HG03064 (cell line): ENCODE measurements around the gene FASTK.
"Not testable (repeated sequence)": the region's sequence is repeated elsewhere in the genome, so short reads cannot be mapped to it uniquely, and the experiment has no call there.

Experiments used
- ATAC-seq: cut with Tn5 transposase; IDR thresholded peaks from one replicate; pipeline ENCODE4 v1.9.1; 2021; ENCODE audit warnings: low read depth; ENCODE audit not compliant: unreplicated experiment

FASTK gene

DNA sequence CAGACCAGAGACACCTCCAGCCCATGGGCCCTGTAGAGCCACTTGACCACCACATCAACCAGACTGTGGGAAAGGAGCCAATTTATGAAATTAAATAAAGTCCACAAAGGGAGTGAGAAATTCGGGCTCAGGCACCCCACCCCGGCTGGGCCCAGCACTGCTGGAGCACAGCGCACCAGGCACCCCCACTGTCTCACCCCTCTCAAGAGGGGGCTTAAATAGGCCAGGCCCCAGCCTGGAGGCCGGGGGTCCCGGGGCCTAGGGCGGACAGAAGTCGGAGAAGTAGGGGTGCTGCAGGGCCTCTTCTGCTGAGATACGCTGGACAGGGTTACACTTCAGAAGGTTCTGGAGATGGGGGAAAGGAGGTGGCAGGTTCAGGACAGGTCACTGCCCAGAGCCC, 26.9 kb downstream of the FASTK start:
- ATAC-seq: no peak

DNA sequence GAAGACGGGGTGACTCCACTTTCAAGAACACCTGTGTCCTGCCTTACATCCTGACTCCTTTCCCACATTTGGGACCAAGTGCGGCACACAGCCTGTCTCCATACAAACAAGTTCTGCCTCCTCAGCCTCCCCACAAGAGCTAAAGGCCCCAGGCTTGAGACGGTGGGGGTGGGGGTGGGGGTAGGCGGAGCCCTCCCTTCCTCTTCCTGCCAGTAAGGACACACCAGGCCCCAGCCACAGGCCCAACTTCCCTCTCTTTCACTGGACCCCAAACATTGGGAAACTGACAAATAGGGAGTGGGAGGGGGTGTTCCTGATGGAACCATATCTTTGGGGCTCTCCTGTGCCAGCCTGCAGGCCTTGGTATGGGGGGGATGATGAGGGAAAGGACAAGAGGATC, 27.5 kb downstream of the FASTK start:
- ATAC-seq: no peak

DNA sequence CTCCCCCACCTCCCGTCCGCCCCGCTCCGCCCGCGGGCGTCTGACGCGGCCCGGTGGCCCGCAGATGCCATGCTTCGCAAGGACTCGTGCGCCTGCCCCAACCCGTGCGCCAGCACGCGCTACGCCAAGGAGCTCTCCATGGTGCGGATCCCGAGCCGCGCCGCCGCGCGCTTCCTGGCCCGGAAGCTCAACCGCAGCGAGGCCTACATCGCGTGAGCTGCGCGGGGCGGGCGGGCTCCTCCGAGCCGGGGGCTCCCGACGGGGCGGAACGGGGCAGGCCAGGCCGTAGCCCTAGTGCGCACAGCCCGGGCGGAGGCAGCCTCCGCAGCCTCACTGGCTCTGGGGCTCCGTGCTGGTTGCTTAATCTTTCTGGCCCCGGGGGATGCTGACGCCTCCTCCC, 29.5 kb downstream of the FASTK start:
- ATAC-seq: no peak

DNA sequence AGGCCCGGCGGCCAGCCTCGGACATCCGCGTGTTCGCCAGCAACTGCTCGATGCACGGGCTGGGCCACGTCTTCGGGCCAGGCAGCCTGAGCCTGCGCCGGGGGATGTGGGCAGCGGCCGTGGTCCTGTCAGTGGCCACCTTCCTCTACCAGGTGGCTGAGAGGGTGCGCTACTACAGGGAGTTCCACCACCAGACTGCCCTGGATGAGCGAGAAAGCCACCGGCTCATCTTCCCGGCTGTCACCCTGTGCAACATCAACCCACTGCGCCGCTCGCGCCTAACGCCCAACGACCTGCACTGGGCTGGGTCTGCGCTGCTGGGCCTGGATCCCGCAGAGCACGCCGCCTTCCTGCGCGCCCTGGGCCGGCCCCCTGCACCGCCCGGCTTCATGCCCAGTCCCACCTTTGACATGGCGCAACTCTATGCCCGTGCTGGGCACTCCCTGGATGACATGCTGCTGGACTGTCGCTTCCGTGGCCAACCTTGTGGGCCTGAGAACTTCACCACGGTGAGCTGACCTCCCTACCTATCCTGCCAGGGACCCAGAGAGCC, 31.6 kb downstream of the FASTK start:
- ATAC-seq: no peak

DNA sequence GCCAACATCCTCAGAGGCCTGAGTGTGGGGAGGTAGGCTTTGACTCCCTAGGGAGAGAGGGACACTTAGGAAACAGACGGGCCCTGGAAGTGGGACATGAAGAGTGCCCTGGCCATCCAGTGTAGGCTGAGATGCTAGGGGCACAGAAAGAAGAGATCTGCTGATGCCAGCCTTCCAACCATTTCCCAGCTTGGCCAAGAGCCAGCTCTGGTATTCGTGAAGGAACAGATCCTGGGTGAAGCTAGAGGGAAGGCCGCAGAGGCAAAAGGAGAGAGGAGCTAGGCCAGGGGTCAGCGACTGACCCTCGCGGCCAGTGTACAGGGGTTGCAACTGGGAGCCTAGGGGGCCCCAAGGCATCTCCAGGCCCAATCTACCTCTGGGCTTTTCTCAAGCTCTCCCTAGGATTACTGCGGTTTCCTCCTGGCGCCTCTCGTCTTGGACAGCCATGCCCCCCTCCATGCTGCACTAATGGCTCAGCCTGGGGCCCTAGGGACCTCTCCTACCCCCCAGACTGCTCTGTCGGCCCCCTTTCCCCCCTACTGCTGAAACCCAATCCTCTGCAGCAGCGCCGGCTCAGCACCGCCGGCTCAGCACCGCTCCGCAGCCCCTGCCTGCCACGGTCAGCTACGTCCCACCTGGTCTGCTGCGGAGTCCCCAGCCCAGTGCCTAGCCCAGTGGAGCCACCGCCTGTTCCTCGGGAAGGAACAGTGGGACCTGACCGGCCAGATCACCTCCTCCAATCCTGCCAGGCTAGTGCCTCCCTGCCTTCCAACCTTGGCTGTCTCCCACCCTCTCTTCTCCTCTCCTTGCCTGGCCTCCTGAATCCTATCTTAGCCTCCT, 32.4 kb downstream of the FASTK start, which contains the start of gene ASIC3:
ASIC3 (plus strand) TSS at position 556 of the 840 bp plus-strand sequence. CDS start 355 bp downstream, outside the sequence.
- no peak for ATAC-seq

DNA sequence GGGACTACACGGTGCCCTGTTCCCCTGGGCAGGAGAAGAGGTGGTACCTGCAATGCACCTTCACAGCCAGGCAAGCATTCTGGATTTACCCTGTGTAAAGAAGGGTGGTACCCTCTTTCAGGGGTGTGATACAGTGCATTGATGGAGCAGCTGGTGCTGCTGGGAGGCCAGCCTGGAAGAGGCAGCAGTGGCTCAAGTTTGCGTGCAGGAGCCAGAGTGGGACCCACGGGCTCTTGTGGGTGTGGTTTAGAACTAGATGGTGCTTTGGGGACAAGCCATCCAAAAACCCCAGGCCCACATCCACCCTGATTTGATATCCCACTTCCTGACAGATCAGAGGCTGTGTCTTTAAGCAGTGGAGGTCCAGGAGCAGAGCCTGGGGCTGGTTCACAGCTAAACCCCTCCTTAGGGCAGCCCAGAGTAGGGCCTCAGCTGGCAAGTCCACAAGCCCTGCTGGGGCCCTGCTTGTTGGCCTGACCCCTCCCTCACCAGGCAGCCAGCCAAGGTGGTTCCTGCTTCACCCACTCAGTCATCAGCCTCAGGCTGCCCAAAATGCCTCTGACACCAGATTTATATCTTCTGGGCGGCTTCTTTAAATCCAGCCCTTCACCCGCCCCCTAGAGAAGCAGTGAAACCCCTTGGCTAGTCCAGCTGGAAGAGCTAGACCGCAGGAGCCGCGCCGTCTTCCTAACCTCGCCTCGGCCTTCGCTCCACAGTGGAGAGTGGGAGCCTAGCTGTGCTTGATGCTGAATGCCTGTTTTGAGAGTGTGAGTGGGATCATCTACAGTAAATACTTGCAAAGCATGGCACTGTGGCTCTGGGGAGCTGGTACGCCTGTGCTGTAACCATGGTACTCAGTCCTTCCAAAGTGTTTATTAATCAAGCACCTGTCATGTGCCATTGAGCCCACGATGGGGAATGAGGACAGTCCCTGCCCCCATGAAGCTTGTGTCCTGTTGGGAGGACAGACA, 33.7 kb downstream of the FASTK start:
- no peak for ATAC-seq

DNA sequence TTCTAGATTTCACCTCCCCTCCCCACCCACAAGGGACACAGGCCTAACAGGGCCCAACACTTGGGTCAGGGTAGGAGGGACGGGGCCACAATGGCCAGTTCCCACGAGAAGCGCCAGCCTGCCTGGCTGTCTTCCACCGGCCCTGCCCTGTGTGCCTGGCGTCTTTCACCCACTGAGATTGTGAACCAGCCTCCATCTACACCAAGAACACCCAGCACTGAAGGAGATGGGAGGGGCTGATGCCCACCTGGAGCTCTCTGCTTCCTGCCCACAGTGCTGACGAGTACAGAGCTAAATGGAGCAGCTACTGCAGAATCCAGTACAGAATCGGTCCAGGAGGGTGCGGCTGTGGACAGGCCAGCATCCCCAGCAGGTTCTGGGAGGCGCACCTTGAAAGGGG, 34.6 kb downstream of the FASTK start:
- no peak for ATAC-seq

DNA sequence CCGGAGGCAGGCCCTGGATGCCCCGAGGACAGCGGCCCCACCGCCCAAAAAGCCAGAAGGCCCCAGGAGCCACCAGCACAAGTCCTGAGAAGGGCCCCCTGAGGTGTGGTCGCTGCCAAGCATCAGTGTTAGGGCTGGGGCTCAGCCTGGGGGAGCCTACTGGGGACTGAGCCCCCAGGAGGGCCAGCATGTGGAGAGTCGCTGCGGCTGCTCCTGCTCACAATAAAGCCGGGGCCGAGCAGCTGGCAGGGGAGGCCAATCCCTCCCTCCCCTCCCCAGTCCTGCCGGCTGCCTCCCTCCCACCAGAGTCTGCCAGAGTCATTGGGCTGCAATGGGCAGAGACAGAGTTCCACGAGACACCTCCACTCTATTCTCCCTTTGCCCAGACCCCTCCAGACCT, 35.3 kb downstream of the FASTK start:
- no peak for ATAC-seq

DNA sequence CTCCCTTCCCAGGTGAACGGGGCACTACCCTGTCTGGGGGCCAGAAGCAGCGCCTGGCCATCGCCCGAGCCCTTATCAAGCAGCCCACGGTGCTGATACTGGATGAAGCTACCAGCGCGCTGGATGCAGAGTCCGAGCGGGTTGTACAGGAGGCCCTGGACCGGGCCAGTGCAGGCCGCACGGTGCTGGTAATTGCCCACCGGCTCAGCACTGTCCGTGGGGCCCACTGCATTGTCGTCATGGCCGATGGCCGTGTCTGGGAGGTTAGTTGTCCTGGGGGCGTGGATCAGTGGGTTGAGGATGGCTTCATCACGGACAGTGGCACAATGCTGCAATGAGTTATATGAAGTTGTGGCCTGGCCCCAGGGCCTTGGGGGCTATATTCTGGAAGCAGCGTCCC, 36.6 kb downstream of the FASTK start:
- no peak for ATAC-seq

DNA sequence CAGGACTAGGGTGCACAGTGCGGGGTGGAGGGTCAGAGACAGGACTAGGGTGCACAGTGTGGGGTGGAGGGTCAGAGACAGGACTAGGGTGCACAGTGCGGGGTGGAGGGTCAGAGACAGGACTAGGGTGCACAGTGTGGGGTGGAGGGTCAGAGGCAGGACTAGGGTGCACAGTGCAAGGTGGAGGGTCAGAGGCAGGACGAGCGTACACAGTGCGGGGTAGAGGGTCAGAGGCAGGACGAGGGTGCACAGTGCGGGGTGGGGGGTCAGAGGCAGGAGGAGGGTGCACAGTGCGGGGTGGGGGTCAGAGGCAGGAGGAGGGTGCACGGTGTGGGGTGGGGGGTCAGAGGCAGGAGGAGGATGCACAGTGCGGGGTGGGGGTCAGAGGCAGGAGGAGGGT, 37.2 kb downstream of the FASTK start:
- not testable (repeated sequence) for ATAC-seq

DNA sequence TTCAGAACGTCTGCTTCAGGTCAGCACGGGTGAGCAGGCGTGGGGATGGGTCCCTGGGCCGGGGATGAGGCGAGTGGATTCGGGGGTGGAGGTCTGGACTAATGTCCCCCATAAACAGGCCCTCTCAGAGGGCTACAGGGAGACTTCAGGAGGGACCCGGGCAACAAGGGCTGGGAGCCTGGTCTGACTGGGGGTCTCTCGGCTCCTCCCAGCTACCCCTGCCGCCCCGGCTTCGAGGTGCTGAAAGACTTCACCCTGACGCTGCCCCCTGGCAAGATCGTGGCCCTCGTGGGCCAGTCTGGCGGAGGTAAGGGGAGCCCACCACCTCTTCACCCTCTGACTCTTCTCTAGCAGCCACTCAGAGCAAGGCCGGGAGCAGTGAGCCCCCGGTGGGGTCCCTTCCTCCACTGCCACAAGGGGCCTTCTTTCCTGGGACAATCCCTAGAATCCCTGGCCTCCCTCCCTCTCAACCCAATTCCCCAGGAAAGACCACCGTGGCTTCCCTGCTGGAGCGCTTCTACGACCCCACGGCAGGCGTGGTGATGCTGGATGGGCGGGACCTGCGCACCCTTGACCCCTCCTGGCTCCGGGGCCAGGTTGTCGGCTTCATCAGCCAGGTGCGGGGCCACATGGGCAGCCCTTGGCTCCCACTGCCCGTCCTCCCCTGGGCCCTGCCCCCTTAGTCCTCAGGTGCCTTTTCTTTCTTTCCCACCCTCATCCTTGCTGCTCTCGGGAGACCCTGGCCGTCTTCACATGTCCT, 39.8 kb downstream of the FASTK start:
- no peak for ATAC-seq

DNA sequence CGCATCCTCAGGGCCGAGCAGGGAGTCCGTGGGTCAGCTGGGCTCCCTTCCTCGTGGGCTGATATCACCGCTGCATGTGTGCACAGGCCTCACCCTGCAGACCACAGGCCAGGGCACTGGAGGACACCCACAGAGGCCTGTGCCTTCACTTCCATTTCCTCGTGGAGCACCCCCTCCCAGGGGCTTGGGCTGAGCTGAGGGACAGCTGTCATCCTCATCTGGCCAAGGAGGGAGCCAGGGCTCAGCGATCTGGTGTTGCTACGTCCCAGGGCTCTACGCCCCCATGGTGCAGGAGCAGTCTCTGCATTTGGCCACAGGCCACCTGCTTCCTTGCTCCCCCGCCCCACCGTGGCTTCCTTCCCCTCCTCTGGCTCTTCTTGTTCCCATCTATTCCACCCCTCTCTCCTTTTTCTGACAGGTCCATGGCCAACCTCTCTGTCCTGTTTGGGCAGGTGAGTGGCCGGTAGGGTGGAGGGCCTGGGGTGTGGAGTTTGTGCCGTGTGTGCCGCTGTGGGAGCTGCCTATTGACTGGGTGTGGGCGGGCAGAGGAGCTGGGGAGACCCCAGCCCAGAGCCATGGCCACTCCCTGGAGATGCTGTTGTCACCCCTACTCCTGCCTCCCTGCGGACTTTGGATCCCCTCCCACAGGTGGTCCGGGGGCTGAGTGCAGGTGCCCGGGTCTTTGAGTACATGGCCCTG, 40.6 kb downstream of the FASTK start:
- ATAC-seq: no peak

DNA sequence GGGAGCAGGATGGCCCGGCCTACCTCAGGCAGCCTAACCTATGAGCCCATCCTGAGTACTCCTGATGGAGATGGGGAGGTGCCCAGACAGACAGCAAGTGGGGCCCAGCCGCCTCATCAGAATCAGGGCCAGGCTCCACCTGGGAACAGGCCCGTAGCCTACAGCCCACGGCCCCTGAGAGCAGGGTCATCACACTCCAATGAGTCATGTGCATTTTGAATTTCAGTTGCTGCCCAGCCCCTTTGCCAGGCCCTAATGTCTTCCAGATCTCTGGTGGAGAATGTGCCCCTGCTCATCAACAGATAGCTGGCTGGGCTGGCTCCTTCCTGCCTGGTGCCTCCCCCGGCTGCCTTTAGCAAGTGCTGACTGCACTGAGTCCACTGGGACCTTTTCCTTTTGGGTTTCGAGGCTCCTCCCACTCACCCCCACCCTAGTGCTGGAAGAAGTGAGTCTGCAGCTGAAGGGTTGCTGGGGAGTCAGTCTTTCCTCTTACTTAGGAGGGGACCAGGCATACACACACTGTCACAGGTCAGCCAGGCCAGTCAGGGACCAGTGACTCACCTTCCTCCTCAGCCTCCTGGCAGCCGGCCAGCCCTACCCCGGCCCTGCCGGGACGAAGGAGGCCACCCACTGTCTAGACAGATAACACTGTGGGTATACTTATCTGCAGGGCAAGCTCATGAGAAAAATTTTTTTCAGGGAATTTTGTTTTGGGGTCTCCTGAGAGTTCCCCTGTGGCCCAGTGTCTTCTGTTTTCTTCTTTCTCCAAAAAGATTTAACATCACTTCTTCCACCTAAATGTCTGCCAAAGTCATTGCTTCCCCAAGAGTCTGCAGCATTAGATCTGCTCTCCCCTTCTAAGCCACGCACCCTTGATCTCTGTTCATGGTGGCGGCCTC, 41.4 kb downstream of the FASTK start:
- no peak for ATAC-seq

DNA sequence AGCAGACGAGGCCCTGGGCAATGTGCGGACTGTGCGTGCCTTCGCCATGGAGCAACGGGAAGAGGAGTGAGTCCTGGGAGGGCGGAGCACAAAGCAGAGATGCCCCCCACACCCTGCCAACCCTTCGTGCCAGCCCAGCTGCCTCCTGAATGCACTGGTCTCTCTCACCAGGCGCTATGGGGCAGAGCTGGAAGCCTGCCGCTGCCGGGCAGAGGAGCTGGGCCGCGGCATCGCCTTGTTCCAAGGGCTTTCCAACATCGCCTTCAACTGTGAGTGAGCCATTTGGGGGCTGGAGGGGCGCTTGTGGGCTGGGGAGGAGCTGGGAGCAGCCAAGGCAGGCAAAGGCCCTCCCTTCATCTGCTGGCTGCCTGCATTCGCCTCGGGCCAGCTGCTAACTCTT, 44.7 kb downstream of the FASTK start:
- no peak for ATAC-seq

DNA sequence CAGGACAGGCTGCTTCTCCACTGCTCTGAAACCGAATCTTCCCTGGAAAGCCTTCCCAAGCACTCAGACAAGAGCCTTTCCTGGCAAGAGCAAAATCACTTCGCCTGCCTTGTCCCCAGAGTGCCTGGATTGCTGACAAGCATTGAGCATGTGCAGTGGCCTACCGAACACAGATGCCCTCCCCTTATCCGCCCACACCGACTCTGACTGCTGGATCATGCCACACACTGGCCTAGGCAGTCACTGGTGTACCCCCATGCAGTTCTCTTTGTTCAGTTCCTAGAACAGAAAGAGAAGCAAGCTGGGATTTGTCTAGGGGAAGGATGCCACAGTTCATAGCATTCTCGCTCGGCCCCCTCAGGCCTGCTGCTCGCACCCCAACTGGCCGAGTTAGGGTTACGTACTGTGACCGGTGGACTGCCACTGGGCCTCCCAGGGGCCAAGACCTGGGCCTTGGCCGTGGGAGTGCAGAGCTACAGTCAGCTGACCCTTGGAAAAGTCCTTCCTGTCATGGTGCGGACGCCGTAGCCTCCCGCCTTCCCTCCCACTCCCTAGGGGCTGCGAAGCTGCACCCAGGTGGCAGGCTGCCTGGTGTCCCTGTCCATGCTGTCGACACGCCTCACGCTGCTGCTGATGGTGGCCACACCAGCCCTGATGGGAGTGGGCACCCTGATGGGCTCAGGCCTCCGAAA, 45.4 kb downstream of the FASTK start:
- ATAC-seq: no peak

DNA sequence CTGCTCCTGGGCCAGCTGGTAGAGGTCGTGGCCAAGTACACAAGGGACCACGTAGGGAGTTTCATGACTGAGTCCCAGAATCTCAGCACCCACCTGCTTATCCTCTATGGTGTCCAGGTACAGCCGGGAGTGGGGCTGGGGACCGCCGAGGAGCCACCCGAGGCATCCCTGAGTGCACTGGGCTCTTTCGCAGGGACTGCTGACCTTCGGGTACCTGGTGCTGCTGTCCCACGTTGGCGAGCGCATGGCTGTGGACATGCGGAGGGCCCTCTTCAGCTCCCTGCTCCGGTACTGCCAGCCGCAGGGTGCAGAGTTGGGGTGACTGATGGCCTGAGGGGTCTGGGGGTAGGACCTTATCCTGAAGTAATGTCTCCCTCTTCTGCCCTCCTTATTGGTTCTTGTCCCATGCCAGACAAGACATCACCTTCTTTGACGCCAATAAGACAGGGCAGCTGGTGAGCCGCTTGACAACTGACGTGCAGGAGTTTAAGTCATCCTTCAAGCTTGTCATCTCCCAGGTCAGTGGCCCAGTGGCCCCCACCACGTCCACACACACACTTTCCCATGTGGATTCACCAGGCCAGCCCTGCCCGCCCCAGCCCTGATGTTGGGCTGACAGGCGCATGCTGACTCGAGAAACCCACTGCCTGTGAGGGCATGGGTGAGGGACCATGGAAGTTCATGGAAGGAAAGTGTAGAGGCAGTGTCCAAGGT, 46.1 kb downstream of the FASTK start:
- no peak for ATAC-seq

DNA sequence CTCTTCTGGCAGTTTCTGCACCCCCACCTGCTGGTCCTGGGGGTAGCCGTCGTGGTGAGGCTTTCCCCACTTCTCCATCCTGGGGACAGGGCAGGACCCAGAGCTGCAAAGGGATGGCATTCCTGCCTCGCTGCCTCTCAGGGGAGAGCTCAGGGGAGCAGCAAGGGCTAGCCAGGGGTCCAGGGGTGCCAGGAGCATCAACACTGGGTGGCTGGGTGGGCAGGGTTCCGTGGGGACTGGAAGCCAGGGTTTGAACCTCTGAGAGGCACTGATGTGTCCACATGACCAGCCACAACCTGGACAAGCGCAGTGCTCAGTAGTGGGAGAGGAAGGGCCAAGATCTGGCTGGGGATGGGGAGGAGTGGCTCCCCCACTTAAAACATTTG, 46.8 kb downstream of the FASTK start:
- no peak for ATAC-seq
